ENCODE data around the gene ATP5ME. TPM values are rescaled to one million over a fixed set of nuclear protein-coding genes. Genes with fewer than 3 reads are reported as not detected.
A peak's percentile ranks its signal among the peaks of the same experiment; 100 is the strongest.

Gene ATP5ME
- polyA plus RNA-seq, 3 donors: 163 to 397 (median 367) TPM

- H3K79me2 ChIP-seq (ENCODE audit: insufficient read depth, low read length): no peaks in the 10 kb centered on the region
- DNase-seq: no peak
- H3K36me3 ChIP-seq (replicated peaks in 1 of 2; ENCODE audit: control insufficient read depth in 1 of 2, insufficient read depth in 2 of 2, low read length in 2 of 2): no peaks in the 10 kb centered on the region
- H3K4me2 ChIP-seq (replicated peaks; ENCODE audit: extremely low read depth, low read length, poor library complexity, severe bottlenecking): no peak overlapping the region
- H2AFZ ChIP-seq (ENCODE audit: insufficient read depth, low read depth, low read length, poor library complexity, severe bottlenecking): no peak overlapping the region
- Mint-ChIP-seq H3K27ac (no peak overlapping the region), H3K4me3 (no peak overlapping the region), H3K9me3 (peaks cover 0 to 8% (median 2%) of the 10 kb centered on the region in 7 donors), H3K27me3 (ENCODE audit: low read depth in 3 of 3) (peaks cover 2 to 6% (median 3%) of the 10 kb centered on the region in 3 donors), H3K36me3 (no peaks in the 10 kb centered on the region), H3K4me1 (peaks cover 3% of the 10 kb centered on the region)
- no peaks in the 10 kb centered on the region for H3K4me1 ChIP-seq (ENCODE audit: control insufficient read depth in 1 of 2, insufficient read depth in 2 of 2, low read length in 2 of 2)
- no peaks in the 10 kb centered on the region for H3K9me3 ChIP-seq (replicated peaks in 1 of 2; ENCODE audit: control insufficient read depth in 1 of 2, insufficient read depth in 1 of 2, low read length in 2 of 2)
- intact Hi-C loops (cut with micrococcal nuclease): no loop called here
- H3K9ac ChIP-seq (ENCODE audit: insufficient read depth, low read length, poor library complexity, severe bottlenecking): no peak overlapping the region
- no peaks in the 10 kb centered on the region for H3K27me3 ChIP-seq (ENCODE audit: control insufficient read depth in 2 of 2, insufficient read depth in 2 of 2, low read length in 2 of 2)
- TF ChIP-seq CTCF (IDR thresholded peaks at IDR 0.05): no peak
- no peak overlapping the region for H3K4me3 ChIP-seq (replicated peaks in 1 of 3; ENCODE audit: low read depth in 2 of 3, low read length in 3 of 3)
- 98% methylated on average over 39 of the region's 39 CpGs for WGBS (ENCODE audit: insufficient coverage)
- H4K20me1 ChIP-seq (ENCODE audit: insufficient read depth, low read length): no peaks in the 10 kb centered on the region
- H3K27ac ChIP-seq (ENCODE audit: low read depth in 1 of 2, low read length in 2 of 2): no peak overlapping the region
Observed at GRCh38 chr4:625631-626161, 48.4 kb downstream of the ATP5ME start.

- no peaks in the 10 kb centered on the region for H3K27me3 ChIP-seq (ENCODE audit: control insufficient read depth in 2 of 2, insufficient read depth in 2 of 2, low read length in 2 of 2)
- peaks cover 2 to 4% (median 3%) of the 10 kb centered on the region in 3 donors for H3K27me3 Mint-ChIP-seq (ENCODE audit: low read depth in 3 of 3)
Observed at GRCh38 chr4:624705-625590, 49.1 kb downstream of the ATP5ME start, which contains the start of gene PDE6B. PDE6B (plus strand) TSS chr4:625573; CDS start chr4:625627, 54 bp downstream.

More at GRCh38 chr4:624705-625590, 49.1 kb downstream of the ATP5ME start, which contains the start of gene PDE6B:
- no peaks in the 10 kb centered on the region for H4K20me1 ChIP-seq (ENCODE audit: insufficient read depth, low read length)
- WGBS (ENCODE audit: insufficient coverage): 93% methylated on average over 15 of the region's 21 CpGs
- no peak within 1 kb of the TSS for H2AFZ ChIP-seq (ENCODE audit: insufficient read depth, low read depth, low read length, poor library complexity, severe bottlenecking)
- H3K9ac ChIP-seq (ENCODE audit: insufficient read depth, low read length, poor library complexity, severe bottlenecking): no peak within 1 kb of the TSS
- H3K4me3 ChIP-seq (replicated peaks in 1 of 3; ENCODE audit: low read depth in 2 of 3, low read length in 3 of 3): no peak within 1 kb of the TSS
- no peak for DNase-seq
- Mint-ChIP-seq H3K36me3 (no peaks in the 10 kb centered on the region), H3K4me1 (peaks cover 3% of the 10 kb centered on the region), H3K9me3 (peaks cover 0 to 5% (median 1%) of the 10 kb centered on the region in 7 donors), H3K4me3 (no peak within 1 kb of the TSS), H3K27ac (peak within 1 kb of the TSS in 1 of 7 donors; percentile 33)
- intact Hi-C loops (cut with micrococcal nuclease): no loop called here
- no peak within 1 kb of the TSS for H3K4me2 ChIP-seq (replicated peaks; ENCODE audit: extremely low read depth, low read length, poor library complexity, severe bottlenecking)
- H3K9me3 ChIP-seq (replicated peaks in 1 of 2; ENCODE audit: control insufficient read depth in 1 of 2, insufficient read depth in 1 of 2, low read length in 2 of 2): no peaks in the 10 kb centered on the region
- no peaks in the 10 kb centered on the region for H3K36me3 ChIP-seq (replicated peaks in 1 of 2; ENCODE audit: control insufficient read depth in 1 of 2, insufficient read depth in 2 of 2, low read length in 2 of 2)
- no peak for TF ChIP-seq CTCF (IDR thresholded peaks at IDR 0.05)
- no peaks in the 10 kb centered on the region for H3K79me2 ChIP-seq (ENCODE audit: insufficient read depth, low read length)
- H3K27ac ChIP-seq (ENCODE audit: low read depth in 1 of 2, low read length in 2 of 2): no peak within 1 kb of the TSS
- no peaks in the 10 kb centered on the region for H3K4me1 ChIP-seq (ENCODE audit: control insufficient read depth in 1 of 2, insufficient read depth in 2 of 2, low read length in 2 of 2)
